PFSK-1 (cell line): ENCODE results near the gene ZIC1.
A peak's percentile ranks its signal among the peaks of the same experiment; 100 is the strongest.

Experiments used
- FOXP2 ChIP-seq: optimal IDR thresholded peaks from 2 replicates; pipeline ENCODE3; 2011; ENCODE audit warnings: borderline replicate concordance, control low read depth, inconsistent platforms; ENCODE audit not compliant: insufficient read depth; ENCODE audit errors: extremely low read length, extremely low read depth
- POLR2AphosphoS5 ChIP-seq: IDR thresholded peaks from 2 replicates; pipeline ENCODE4 v1.6.1; 2012; ENCODE audit warnings: low read depth, mild to moderate bottlenecking, control low read depth, low read length, moderate library complexity
- SIN3A ChIP-seq: IDR thresholded peaks from 2 replicates; pipeline ENCODE4 v1.6.1; 2012; ENCODE audit warnings: mild to moderate bottlenecking, low read length, moderate library complexity, borderline replicate concordance; ENCODE audit not compliant: insufficient read depth
- TAF1 ChIP-seq: IDR thresholded peaks from 2 replicates; pipeline ENCODE4 v1.6.1; 2012; ENCODE audit warnings: low read length, control low read depth, borderline replicate concordance; ENCODE audit not compliant: insufficient read depth
- TF ChIP-seq, protein P1 (sequence below), 2 experiments: IDR thresholded peaks; 2 replicates each; pipeline versions ENCODE4 v1.6.1 to v1.8.0; 2011 to 2012; ENCODE audit warnings: low read depth in 2 of 2, low read length in 2 of 2, control low read depth in 1 of 2, inconsistent platforms in 1 of 2, mild to moderate bottlenecking in 1 of 2, moderate library complexity in 1 of 2; ENCODE audit not compliant: insufficient read depth in 1 of 2

Gene ZIC1

GRCh38 chr3:147404000-147404799, 5.0 kb upstream of the ZIC1 start:
- TF ChIP-seq SIN3A (no peak), POLR2AphosphoS5 (no peak), TAF1 (no peak), FOXP2 (no peak)
- TF ChIP-seq, protein P1, sequence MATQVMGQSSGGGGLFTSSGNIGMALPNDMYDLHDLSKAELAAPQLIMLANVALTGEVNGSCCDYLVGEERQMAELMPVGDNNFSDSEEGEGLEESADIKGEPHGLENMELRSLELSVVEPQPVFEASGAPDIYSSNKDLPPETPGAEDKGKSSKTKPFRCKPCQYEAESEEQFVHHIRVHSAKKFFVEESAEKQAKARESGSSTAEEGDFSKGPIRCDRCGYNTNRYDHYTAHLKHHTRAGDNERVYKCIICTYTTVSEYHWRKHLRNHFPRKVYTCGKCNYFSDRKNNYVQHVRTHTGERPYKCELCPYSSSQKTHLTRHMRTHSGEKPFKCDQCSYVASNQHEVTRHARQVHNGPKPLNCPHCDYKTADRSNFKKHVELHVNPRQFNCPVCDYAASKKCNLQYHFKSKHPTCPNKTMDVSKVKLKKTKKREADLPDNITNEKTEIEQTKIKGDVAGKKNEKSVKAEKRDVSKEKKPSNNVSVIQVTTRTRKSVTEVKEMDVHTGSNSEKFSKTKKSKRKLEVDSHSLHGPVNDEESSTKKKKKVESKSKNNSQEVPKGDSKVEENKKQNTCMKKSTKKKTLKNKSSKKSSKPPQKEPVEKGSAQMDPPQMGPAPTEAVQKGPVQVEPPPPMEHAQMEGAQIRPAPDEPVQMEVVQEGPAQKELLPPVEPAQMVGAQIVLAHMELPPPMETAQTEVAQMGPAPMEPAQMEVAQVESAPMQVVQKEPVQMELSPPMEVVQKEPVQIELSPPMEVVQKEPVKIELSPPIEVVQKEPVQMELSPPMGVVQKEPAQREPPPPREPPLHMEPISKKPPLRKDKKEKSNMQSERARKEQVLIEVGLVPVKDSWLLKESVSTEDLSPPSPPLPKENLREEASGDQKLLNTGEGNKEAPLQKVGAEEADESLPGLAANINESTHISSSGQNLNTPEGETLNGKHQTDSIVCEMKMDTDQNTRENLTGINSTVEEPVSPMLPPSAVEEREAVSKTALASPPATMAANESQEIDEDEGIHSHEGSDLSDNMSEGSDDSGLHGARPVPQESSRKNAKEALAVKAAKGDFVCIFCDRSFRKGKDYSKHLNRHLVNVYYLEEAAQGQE (IDR thresholded peaks at IDR 0.05; ENCODE audit: insufficient read depth in 1 of 2, low read depth in 2 of 2, low read length in 2 of 2): no peak

DNA sequence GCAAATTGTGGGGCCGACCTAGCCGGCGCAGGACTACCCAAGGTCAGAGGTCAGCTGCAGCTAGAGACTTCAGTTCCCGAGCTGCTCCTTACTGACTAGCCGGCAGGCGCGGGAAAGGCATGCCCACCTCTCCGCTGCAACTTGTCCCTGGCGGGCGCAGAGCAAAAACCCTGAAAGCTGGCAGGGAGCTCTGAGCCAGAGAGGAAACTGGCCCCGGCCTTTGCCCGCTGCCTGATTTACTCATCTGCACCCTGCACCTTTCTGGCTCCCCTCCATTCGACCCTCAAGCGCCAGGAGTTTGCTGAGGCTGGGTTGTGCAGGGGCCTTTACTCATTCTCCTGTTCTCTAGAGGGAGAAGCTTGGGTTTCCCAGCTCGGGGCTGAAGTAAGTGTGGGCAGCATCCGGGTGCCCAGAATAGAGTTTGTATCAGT, 4.3 kb upstream of the ZIC1 start:
- TF ChIP-seq POLR2AphosphoS5 (no peak), SIN3A (no peak), TAF1 (no peak), FOXP2 (no peak)
- TF ChIP-seq, protein P1 (IDR thresholded peaks at IDR 0.05; ENCODE audit: insufficient read depth in 1 of 2, low read depth in 2 of 2, low read length in 2 of 2): no peak

DNA sequence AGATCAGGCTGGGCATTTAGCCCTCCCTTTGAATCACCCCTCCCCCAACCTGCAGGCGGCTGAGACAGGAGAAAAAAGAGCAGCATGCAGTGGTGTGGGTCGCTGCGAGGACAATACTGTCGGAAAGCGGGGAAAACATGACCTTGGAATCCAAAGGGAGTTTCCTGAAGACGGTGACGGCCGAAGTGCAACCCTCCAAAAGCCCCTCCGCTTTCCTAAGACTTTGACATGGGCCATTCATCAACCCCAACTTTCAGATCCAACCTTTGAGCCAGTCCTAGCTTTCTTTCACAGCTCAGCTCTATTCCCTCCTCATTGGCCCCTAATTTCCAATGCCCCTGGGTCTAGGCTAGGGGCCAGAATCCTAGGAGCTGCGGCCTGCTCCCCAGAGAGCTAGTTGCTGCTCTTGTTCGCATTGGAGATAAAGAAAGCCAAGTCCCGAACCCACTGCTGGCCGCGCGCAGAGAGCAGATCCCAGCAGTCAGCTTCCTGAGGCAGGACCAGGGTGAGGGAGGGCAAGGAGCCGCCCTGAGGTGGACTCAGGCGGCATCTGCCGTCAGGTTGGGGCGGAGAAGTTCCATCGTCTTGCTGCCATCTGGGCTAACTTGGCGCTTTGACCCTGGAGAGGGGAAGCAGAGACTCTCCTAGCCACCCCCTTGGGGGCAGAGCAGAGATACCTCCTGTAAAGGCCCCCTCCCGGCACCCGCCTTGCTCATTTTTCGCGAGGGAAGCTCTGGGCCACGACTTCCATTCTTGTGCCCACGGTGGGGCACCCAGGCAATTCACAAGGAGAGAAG, 3.7 kb upstream of the ZIC1 start:
- TF ChIP-seq TAF1: no peak
- no peak for TF ChIP-seq FOXP2
- TF ChIP-seq, protein P1 (IDR thresholded peaks at IDR 0.05; ENCODE audit: insufficient read depth in 1 of 2, low read depth in 2 of 2, low read length in 2 of 2): no peak
- TF ChIP-seq POLR2AphosphoS5: no peak

DNA sequence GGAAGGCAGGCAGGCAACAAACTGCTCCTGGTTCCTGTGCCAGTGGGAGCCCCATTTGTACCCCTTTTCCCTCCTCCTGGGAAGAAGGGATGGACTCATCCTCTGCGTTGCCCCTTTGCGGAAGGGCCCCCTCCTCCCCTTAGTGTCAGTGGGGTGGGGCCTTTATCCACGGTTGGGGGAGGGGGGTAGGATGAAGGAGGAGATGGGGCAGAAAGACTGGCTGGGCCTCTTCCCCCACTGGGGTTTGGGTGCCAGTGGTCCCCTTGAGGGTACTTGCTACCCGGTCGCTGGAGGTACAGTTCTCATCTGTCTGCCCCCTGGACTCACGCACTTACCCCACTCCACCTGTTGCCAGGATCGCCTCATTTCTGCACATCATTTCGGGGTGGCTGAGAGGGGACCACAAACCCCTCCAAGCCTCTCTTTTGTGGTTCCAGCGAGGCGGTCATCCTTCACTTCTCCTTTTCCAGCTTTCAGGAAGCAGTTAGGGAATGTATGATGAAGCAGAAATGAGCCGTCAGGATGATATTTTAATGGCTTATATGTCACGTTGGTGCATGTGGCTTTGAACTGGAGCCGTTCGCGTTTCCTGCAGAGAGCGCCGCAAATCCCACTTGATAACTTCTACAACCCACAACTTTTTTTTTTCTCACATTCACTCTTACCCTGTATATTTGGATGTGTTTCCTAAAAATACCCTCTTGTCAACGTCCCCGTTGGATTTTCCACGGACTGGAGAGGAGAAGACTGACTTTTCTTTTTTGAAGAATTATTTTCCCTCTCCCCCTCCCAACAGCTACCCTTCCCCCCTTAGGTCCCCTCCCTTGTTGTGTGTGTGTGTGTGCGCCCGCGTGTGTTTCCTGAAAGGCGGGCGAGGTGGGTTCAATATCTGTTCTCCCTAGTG, 2.9 kb upstream of the ZIC1 start, which contains the start of gene ZIC4:
Gene ZIC4 (minus strand): TSS at position 516 of the 904 bp plus-strand sequence. CDS start 3,746 bp downstream, outside the sequence.
- TF ChIP-seq SIN3A (no peak; the same call in 1 of the 2 replicates), POLR2AphosphoS5 (no peak), TAF1 (peak; percentile 17; the same call in 1 of the 2 replicates), FOXP2 (no peak)
- TF ChIP-seq, protein P1 (IDR thresholded peaks at IDR 0.05; ENCODE audit: insufficient read depth in 1 of 2, low read depth in 2 of 2, low read length in 2 of 2): no peak
